B cell (primary cell): ENCODE results near the gene SDK2.

Source experiments
- EZH2 ChIP-seq: IDR thresholded peaks from 2 replicates; pipeline ENCODE4 v1.6.1; 2012; ENCODE audit warnings: borderline replicate concordance, low read depth, mild to moderate bottlenecking, moderate library complexity, low read length; ENCODE audit not compliant: insufficient read depth, poor library complexity, severe bottlenecking
- TF ChIP-seq, protein P1 (sequence below): fragments of 200-600 bp; IDR thresholded peaks from one replicate; pipeline ENCODE4 v1.8.0; 2022; ENCODE audit warnings: antibody characterized with exemption, mild to moderate bottlenecking

DNA sequence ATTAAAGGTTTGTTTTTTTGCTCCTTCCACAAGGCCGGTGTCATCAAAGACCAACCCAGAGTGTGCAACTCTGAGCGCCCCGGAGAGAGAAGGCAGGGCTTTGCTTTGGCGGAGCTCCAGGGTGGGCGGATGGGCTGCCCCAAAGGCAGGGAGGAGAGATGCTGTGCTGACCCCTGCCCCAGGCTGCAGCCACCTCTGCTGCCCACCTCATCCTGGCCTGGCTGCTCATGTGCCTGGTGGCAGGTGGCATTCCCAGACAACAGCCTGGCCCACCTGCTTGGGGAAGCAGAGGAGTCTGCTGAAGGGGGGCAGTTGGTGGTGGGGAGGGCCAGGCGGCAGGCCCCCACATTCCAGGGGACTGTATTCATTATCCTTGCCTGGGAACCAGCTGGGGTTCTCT is 122.1 kb downstream of the SDK2 start:
- TF ChIP-seq, protein P1, sequence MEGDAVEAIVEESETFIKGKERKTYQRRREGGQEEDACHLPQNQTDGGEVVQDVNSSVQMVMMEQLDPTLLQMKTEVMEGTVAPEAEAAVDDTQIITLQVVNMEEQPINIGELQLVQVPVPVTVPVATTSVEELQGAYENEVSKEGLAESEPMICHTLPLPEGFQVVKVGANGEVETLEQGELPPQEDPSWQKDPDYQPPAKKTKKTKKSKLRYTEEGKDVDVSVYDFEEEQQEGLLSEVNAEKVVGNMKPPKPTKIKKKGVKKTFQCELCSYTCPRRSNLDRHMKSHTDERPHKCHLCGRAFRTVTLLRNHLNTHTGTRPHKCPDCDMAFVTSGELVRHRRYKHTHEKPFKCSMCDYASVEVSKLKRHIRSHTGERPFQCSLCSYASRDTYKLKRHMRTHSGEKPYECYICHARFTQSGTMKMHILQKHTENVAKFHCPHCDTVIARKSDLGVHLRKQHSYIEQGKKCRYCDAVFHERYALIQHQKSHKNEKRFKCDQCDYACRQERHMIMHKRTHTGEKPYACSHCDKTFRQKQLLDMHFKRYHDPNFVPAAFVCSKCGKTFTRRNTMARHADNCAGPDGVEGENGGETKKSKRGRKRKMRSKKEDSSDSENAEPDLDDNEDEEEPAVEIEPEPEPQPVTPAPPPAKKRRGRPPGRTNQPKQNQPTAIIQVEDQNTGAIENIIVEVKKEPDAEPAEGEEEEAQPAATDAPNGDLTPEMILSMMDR, result no peak
- TF ChIP-seq EZH2, result no peak
